Brain pericyte (primary cell): ENCODE data around the gene SCARB2.

Source experiments
- DNase-seq: peaks from one replicate; pipeline ENCODE4 v3.0.0-alpha.2; 2012; ENCODE audit warnings: low read depth, low spot score

The SCARB2 gene

DNA sequence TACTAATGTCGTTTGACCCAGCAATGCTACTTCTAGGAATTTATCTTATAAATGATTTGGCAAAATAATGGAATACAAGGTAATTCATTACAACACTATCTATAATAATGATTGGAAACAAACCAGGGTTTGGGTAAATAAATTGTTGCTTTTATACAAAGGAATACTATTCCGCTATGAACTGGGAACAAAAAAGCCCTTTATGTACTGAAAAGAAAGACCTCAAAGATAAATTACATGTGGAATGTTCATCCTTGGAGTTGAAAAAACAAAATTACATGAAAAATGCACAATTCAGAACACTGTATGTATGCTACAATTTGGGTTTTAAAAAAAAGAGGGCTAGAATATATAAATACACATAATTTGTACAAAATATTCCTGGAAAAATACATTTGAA is 60.3 kb downstream of the SCARB2 start:
- no peak for DNase-seq

DNA sequence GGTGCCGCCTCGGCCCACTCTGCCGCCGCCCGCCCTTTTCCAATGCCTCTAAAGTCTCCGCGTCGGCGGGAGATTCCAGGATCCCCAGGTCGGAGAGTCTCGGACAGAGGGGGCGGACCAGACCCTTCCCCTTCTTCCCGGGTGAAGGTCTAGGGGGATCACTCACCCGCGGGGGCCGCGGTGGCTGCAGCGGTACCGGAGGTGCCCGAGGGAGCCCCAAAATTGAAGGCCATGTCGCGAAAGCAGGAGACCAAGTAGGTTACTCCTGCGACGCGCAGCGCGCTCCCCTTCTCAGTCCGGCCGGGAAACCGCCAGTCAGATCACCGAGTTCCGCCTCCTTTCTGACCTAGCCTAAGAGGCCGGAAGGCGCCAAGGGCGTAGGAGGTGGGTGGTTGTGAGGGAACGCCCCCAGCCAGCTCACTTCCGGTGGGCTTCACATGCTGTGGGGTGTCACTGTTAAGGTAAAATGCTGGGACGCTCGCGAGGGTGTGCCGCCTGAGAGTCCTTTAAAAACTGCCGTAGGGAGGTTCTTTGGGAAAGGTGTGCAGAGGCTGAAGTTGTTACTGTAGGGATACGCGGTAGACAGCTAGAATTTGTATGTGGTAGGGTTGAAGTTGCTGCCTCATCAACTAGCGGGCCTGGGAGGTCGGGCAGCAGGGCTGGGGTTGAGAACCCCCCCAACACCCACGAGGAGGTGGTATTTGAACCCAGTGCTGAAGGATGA is 65.3 kb downstream of the SCARB2 start, which contains the start of gene NUP54:
Gene NUP54 (minus strand): TSS at position 256 of the 724 bp plus-strand sequence. CDS start 23 bp downstream, at position 233.
- DNase-seq, result peak; percentile 91

GRCh38 chr4:76147454-76148141 is 66.0 kb downstream of the SCARB2 start:
- DNase-seq, result peak; percentile 78

- DNase-seq, result no peak
These were observed 69.1 kb downstream of the SCARB2 start for GRCh38 chr4:76144546-76144945.

- no peak for DNase-seq
These were observed 72.4 kb downstream of the SCARB2 start for GRCh38 chr4:76141241-76141640.

DNA sequence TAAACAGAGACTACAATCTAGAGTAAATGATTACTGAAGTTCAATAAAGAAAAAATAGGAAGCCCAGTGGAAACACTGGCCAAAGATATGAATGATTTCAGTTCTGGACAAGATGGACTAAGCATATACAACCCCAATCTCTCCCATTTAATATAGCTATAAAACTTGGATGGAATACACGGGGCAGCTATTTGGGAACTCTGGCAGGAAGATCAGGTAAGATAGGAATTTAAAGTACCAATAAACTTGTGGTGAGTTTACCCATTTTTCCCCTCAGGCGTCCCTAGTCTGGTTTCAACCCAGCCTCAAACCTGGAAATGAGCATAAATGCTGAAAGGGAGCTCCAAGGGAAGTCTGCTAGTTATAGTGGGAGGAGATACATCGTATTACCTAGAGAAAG is 85.9 kb downstream of the SCARB2 start:
- no peak for DNase-seq

GRCh38 chr4:76125816-76126215 is 87.8 kb downstream of the SCARB2 start:
- DNase-seq, result no peak

DNA sequence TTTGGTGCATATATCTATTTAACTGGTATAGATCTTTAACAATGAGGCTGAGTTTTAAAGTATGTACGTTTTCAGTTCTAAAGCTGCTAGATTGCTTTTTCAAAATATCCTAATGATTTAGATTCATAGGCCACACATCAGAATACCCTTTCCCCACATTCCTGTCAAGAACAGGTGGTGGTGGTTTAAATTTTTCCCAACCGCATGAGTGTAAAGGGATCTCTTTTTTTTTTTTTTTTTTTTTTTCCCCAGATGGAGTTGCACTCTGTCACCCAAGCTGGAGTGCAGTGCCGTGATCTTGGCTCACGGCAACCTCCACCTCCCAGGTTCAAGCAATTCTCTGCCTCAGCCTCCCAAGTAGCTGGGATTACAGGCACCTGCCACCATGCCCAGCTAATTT is 93.4 kb downstream of the SCARB2 start:
- DNase-seq, result no peak

GRCh38 chr4:76117536-76117935 is 96.1 kb downstream of the SCARB2 start:
- DNase-seq, result no peak

- no peak for DNase-seq
These were observed 96.8 kb downstream of the SCARB2 start for GRCh38 chr4:76116821-76117220.
